H9 (cell line): ENCODE measurements around the gene NPAT. TPM values are rescaled to one million over a fixed set of nuclear protein-coding genes. Genes with fewer than 3 reads are reported as not detected.

Experiments
- DNase-seq: peaks from one replicate; pipeline ENCODE4 v3.0.0-alpha.2; 2017
- H2AFZ ChIP-seq: one replicate; pipeline ENCODE4 v1.6.1; 2013; ENCODE audit warnings: mild to moderate bottlenecking, low read length, control low read depth, moderate library complexity
- H2AK5ac ChIP-seq: 2 replicates; pipeline ENCODE4 v1.6.1; 2013; ENCODE audit warnings: low read length, control low read depth, mixed read lengths; ENCODE audit not compliant: insufficient read length
- H2BK120ac ChIP-seq: one replicate; pipeline ENCODE4 v1.6.1; 2013; ENCODE audit warnings: low read depth, mild to moderate bottlenecking, low read length, control low read depth, inconsistent platforms; ENCODE audit not compliant: poor library complexity, severe bottlenecking
- H2BK12ac ChIP-seq: 2 replicates; pipeline ENCODE4 v1.6.1; 2013; ENCODE audit warnings: low read length, control low read depth, mixed read lengths, low read depth; ENCODE audit not compliant: insufficient read length
- H2BK15ac ChIP-seq: 2 replicates; pipeline ENCODE4 v1.6.1; 2013; ENCODE audit warnings: low read depth, low read length, control low read depth
- H2BK20ac ChIP-seq: one replicate; pipeline ENCODE4 v1.6.1; 2013; ENCODE audit warnings: low read depth, mild to moderate bottlenecking, low read length, control low read depth, inconsistent platforms; ENCODE audit not compliant: poor library complexity, severe bottlenecking
- H2BK5ac ChIP-seq: 2 replicates; pipeline ENCODE4 v1.6.1; 2013; ENCODE audit warnings: low read length, control low read depth, mixed read lengths; ENCODE audit not compliant: insufficient read length
- H3K14ac ChIP-seq: 2 replicates; pipeline ENCODE4 v1.6.1; 2013; ENCODE audit warnings: low read length, control low read depth; ENCODE audit not compliant: insufficient read depth
- H3K18ac ChIP-seq: 2 replicates; pipeline ENCODE4 v1.6.1; 2013; ENCODE audit warnings: low read depth, mild to moderate bottlenecking, mixed read lengths, low read length, control low read depth; ENCODE audit not compliant: insufficient read length
- H3K23ac ChIP-seq: 2 replicates; pipeline ENCODE4 v1.6.1; 2013; ENCODE audit warnings: low read length, control low read depth, mixed read lengths, low read depth; ENCODE audit not compliant: insufficient read length
- H3K23me2 ChIP-seq: 2 replicates; pipeline ENCODE4 v1.6.1; 2013; ENCODE audit warnings: low read depth, mild to moderate bottlenecking, mixed read lengths, low read length, control low read depth; ENCODE audit not compliant: insufficient read length, poor library complexity, severe bottlenecking
- H3K27ac ChIP-seq: 2 replicates; pipeline ENCODE4 v1.5.1; 2013; ENCODE audit warnings: low read length, control low read depth, mixed read lengths, low read depth; ENCODE audit not compliant: insufficient read length
- H3K27me3 ChIP-seq: 2 replicates; pipeline ENCODE4 v1.6.1; 2013; ENCODE audit warnings: low read length, control low read depth, inconsistent platforms; ENCODE audit not compliant: insufficient read depth
- H3K4ac ChIP-seq: 2 replicates; pipeline ENCODE4 v1.6.1; 2013; ENCODE audit warnings: low read depth, mild to moderate bottlenecking, control low read depth, inconsistent platforms, low read length, moderate library complexity
- H3K4me1 ChIP-seq: 2 replicates; pipeline ENCODE4 v1.6.1; 2013; ENCODE audit warnings: low read length, control low read depth, inconsistent platforms; ENCODE audit not compliant: insufficient read depth
- H3K4me2 ChIP-seq: 2 replicates; pipeline ENCODE4 v1.6.1; 2013; ENCODE audit warnings: low read length, control low read depth, mixed read lengths; ENCODE audit not compliant: insufficient read length, insufficient read depth
- H3K56ac ChIP-seq: 2 replicates; pipeline ENCODE4 v1.6.1; 2013; ENCODE audit warnings: low read depth, mild to moderate bottlenecking, mixed read lengths, low read length, control low read depth; ENCODE audit not compliant: insufficient read length
- H3K79me1 ChIP-seq: 2 replicates; pipeline ENCODE4 v1.6.1; 2013; ENCODE audit warnings: low read depth, mild to moderate bottlenecking, moderate library complexity, low read length, control low read depth, inconsistent platforms; ENCODE audit not compliant: insufficient read depth, poor library complexity, severe bottlenecking
- H3K79me2 ChIP-seq: 2 replicates; pipeline ENCODE4 v1.6.1; 2013; ENCODE audit warnings: low read length, control low read depth, inconsistent platforms; ENCODE audit not compliant: insufficient read depth
- H3K9ac ChIP-seq: 2 replicates; pipeline ENCODE4 v1.6.1; 2013; ENCODE audit warnings: low read length, control low read depth, mixed read lengths; ENCODE audit not compliant: insufficient read length; ENCODE audit errors: extremely low read depth
- H3K9me3 ChIP-seq: one replicate; pipeline ENCODE4 v1.6.1; 2013; ENCODE audit warnings: low read depth, low read length, inconsistent platforms; ENCODE audit not compliant: control insufficient read depth
- H3T11ph ChIP-seq: one replicate; pipeline ENCODE4 v1.6.1; 2013; ENCODE audit warnings: mild to moderate bottlenecking, low read length, control low read depth, inconsistent platforms
- H4K20me1 ChIP-seq: one replicate; pipeline ENCODE4 v1.6.1; 2013; ENCODE audit not compliant: control insufficient read depth, insufficient read length, insufficient read depth
- H4K5ac ChIP-seq: 2 replicates; pipeline ENCODE4 v1.6.1; 2013; ENCODE audit warnings: low read depth, mild to moderate bottlenecking, mixed read lengths, low read length, control low read depth; ENCODE audit not compliant: insufficient read length
- H4K8ac ChIP-seq: replicated peaks from 2 replicates; pipeline ENCODE4 v1.6.1; 2013; ENCODE audit warnings: low read length, control low read depth, mixed read lengths, low read depth; ENCODE audit not compliant: insufficient read length
- H4K91ac ChIP-seq: 2 replicates; pipeline ENCODE4 v1.6.1; 2013; ENCODE audit warnings: low read depth, mild to moderate bottlenecking, moderate library complexity, mixed read lengths, low read length, control low read depth; ENCODE audit not compliant: insufficient read length
- H3K27ac Mint-ChIP-seq, 3 experiments: 2 replicates in 2 of 3; 3 replicates in 1 of 3; pipeline ENCODE4 v1.8.0; 2020 to 2021; ENCODE audit warnings: mixed read lengths in 3 of 3, mild to moderate bottlenecking in 1 of 3, moderate library complexity in 1 of 3
- H3K27me3 Mint-ChIP-seq: 2 replicates; pipeline ENCODE4 v1.8.0; 2021; ENCODE audit warnings: low read depth, mild to moderate bottlenecking, moderate library complexity, mixed read lengths
- H3K36me3 Mint-ChIP-seq, 3 experiments: 2 replicates in 2 of 3; 3 replicates in 1 of 3; pipeline ENCODE4 v1.8.0; 2020 to 2021; ENCODE audit warnings: low read depth in 3 of 3, mixed read lengths in 3 of 3; ENCODE audit not compliant: insufficient read depth in 1 of 3
- H3K4me1 Mint-ChIP-seq, 2 experiments: 2 replicates each; pipeline ENCODE4 v1.8.0; 2020; ENCODE audit warnings: mixed read lengths in 2 of 2
- H3K4me3 Mint-ChIP-seq, 2 experiments: 2 replicates in 1 of 2; 3 replicates in 1 of 2; pipeline ENCODE4 v1.8.0; 2020 to 2021; ENCODE audit warnings: mild to moderate bottlenecking in 2 of 2, mixed read lengths in 2 of 2, moderate library complexity in 1 of 2
- H3K9me3 Mint-ChIP-seq, 2 experiments: 2 replicates in 1 of 2; 3 replicates in 1 of 2; pipeline ENCODE4 v1.8.0; 2020; ENCODE audit warnings: mild to moderate bottlenecking in 2 of 2, mixed read lengths in 2 of 2, moderate library complexity in 1 of 2
- CTCF ChIP-seq: fragments of 200-600 bp; sonication (generic); conservative IDR thresholded peaks from 3 replicates; pipeline ENCODE4 v1.8.0; 2021; ENCODE audit warnings: antibody characterized with exemption, mild to moderate bottlenecking
- WGBS: extraction: QIAGEN DNeasy Blood & Tissue Kit; methylation state at CpG from one replicate; pipeline ENCODE4 v1.1.7; 2013; ENCODE audit warnings: missing lambda C conversion rate, low lambda C conversion rate, mixed read lengths; ENCODE audit not compliant: insufficient read length; ENCODE audit errors: extremely low coverage; 5-methylcytosine and 5-hydroxymethylcytosine counted together
- total RNA-seq: library from RNA; stranded (reverse); gene quantifications from 2 replicates; pipeline ENCODE4 v1.2.1, GENCODE V29; 2021

Gene NPAT
- total RNA-seq, 1 experiment from 2014 or later: 22.9 TPM

GRCh38 chr11:108220721-108221336, 1.6 kb downstream of the NPAT start:
- Histone ChIP-seq H2BK20ac (no peak overlapping the region), H3K27ac (no peak overlapping the region), H3K9ac (peak overlapping the region; percentile 98), H2BK15ac (no peak overlapping the region), H3K9me3 (no peaks in the 10 kb centered on the region), H2BK120ac (no peak overlapping the region), H2BK12ac (no peak overlapping the region), H4K20me1 (no peaks in the 10 kb centered on the region), H4K91ac (no peak overlapping the region), H3K79me2 (peaks cover 38% of the 10 kb centered on the region; the same call in 1 of the 2 replicates), H2AK5ac (no peak overlapping the region), H2AFZ (no peak overlapping the region), H3K23me2 (peaks cover 14% of the 10 kb centered on the region), H4K8ac (no peak overlapping the region), H3K4me2 (peak overlapping the region; percentile 99), H3K79me1 (no peaks in the 10 kb centered on the region), H3K4me1 (no peaks in the 10 kb centered on the region), H3K4ac (no peak overlapping the region), H3K23ac (no peak overlapping the region), H3K18ac (no peak overlapping the region), H3K14ac (no peak overlapping the region), H2BK5ac (no peak overlapping the region), H3K56ac (no peak overlapping the region), H4K5ac (no peak overlapping the region), H3T11ph (no peak overlapping the region), H3K27me3 (no peaks in the 10 kb centered on the region)
- H3K36me3 Mint-ChIP-seq: peaks cover 1 to 14% (median 2%) of the 10 kb centered on the region in 3 experiments; a peak in 4 of 7 replicates
- H3K4me1 Mint-ChIP-seq: peaks cover 28 to 29% of the 10 kb centered on the region in 2 experiments
- no peak for DNase-seq
- no peak overlapping the region for H3K4me3 Mint-ChIP-seq
- no CpG with 5 or more reads among the region's 5 CpGs for WGBS
- H3K9me3 Mint-ChIP-seq: no peaks in the 10 kb centered on the region; a peak in 1 of 5 replicates
- TF ChIP-seq CTCF: no peak
- H3K27ac Mint-ChIP-seq: peak overlapping the region in 1 of 3 experiments; percentile 22; a peak in 1 of 7 replicates
- no peaks in the 10 kb centered on the region for H3K27me3 Mint-ChIP-seq
